K562 (cell line): ENCODE measurements around the gene ORC4. TPM values are rescaled to one million over a fixed set of nuclear protein-coding genes. Genes with fewer than 3 reads are reported as not detected.

Experiments
- ATAC-seq: fragments of 200-7000 bp; cut with Tn5 transposase; 3 replicates; pipeline ENCODE4 v1.9.1; 2020; ENCODE audit warnings: moderate library complexity
- BruUV-seq: library from RNA; stranded (reverse); fragments of 400-500 nt; replicated peaks from 2 replicates; lab custom pipeline; 2021; lab: Mats Ljungman, UMichigan
- CTCF ChIA-PET: fragments of 300-600 bp; formaldehyde crosslinking; extraction: SDS; loops from one replicate; lab custom pipeline; 2021; ENCODE audit warnings: low intra/inter-chr PET ratio; lab: Yijun Ruan, JAX
- POLR2A ChIA-PET: fragments of 300-600, 350-650 bp; sonication (Branson Sonifier 250); formaldehyde crosslinking; extraction: SDS; loops from one replicate; lab custom pipeline; 2021; ENCODE audit warnings: antibody characterized with exemption, inconsistent platforms; lab: Yijun Ruan, JAX
- DNase-seq, 4 experiments: peaks; one replicate each; pipeline versions ENCODE4 v3.0.0 to v3.0.0-alpha.2; 2011 to 2018; ENCODE audit warnings: low spot score in 3 of 4, mixed read lengths in 3 of 4; ENCODE audit errors: extremely low read depth in 1 of 4
- FAIRE-seq: peaks from 2 replicates; lab custom pipeline; 2011; peaks lifted over from hg19 to GRCh38; lab: Jason Lieb, UNC
- H2AFZ ChIP-seq: 2 replicates; pipeline ENCODE4 v1.6.0; 2011; ENCODE audit warnings: low read depth, low read length, control low read depth, inconsistent platforms
- H3K27ac ChIP-seq: fragments of 200-600 bp; 3 replicates; pipeline ENCODE4 v1.8.0; 2011; ENCODE audit warnings: low read depth, mild to moderate bottlenecking, control low read depth, inconsistent platforms, low read length, moderate library complexity, mixed read lengths; ENCODE audit errors: extremely low read depth
- H3K27me3 ChIP-seq, 2 experiments: fragments of 300-600 bp in 1 of 2; 2 replicates in 1 of 2; 3 replicates in 1 of 2; pipeline versions ENCODE4 v1.6.0 to v1.8.0; 2011; ENCODE audit warnings: inconsistent platforms in 2 of 2, low read length in 2 of 2, mild to moderate bottlenecking in 1 of 2, mixed read lengths in 1 of 2, moderate library complexity in 1 of 2; ENCODE audit not compliant: control insufficient read depth in 2 of 2, insufficient read depth in 2 of 2
- H3K36me3 ChIP-seq: fragments of 300-600 bp; 3 replicates; pipeline ENCODE4 v1.8.0; 2011; ENCODE audit warnings: mild to moderate bottlenecking, low read length, inconsistent platforms; ENCODE audit not compliant: control insufficient read depth, insufficient read depth
- H3K4me1 ChIP-seq, 2 experiments: fragments of 200-600 bp in 1 of 2; replicated peaks in 1 of 2; 2 replicates in 1 of 2; 3 replicates in 1 of 2; pipeline versions ENCODE4 v1.5.1 to v1.8.0; 2011; ENCODE audit warnings: inconsistent platforms in 2 of 2, low read length in 2 of 2, mild to moderate bottlenecking in 1 of 2, mixed read lengths in 1 of 2, moderate library complexity in 1 of 2; ENCODE audit not compliant: control insufficient read depth in 2 of 2, insufficient read depth in 2 of 2
- H3K4me2 ChIP-seq: 2 replicates; pipeline ENCODE4 v1.6.1; 2011; ENCODE audit warnings: low read length, control low read depth, inconsistent platforms, mixed read lengths; ENCODE audit not compliant: insufficient read depth
- H3K4me3 ChIP-seq: fragments of 200-600 bp; sonication (generic), shearing (Covaris generic); 2 replicates; pipeline ENCODE4 v1.5.1; 2016; ENCODE audit warnings: control low read depth, inconsistent platforms
- H3K79me2 ChIP-seq: fragments of 200-600 bp; 3 replicates; pipeline ENCODE4 v1.8.0; 2011; ENCODE audit warnings: low read length, inconsistent platforms; ENCODE audit not compliant: control insufficient read depth, insufficient read depth
- H3K9ac ChIP-seq, 2 experiments: 2 replicates each; pipeline versions ENCODE4 v1.6.0 to v1.6.1; 2011; ENCODE audit warnings: low read depth in 2 of 2, low read length in 2 of 2, control low read depth in 1 of 2, inconsistent platforms in 1 of 2, mild to moderate bottlenecking in 1 of 2, mixed read lengths in 1 of 2; ENCODE audit not compliant: insufficient read depth in 1 of 2
- H3K9me1 ChIP-seq: one replicate; pipeline ENCODE4 v1.6.0; 2011; ENCODE audit warnings: inconsistent platforms, mild to moderate bottlenecking, low read length, moderate library complexity; ENCODE audit not compliant: control insufficient read depth, insufficient read depth
- H3K9me3 ChIP-seq: replicated peaks from 2 replicates; pipeline ENCODE4 v1.5.1; 2011; ENCODE audit warnings: low read depth, low read length, inconsistent platforms; ENCODE audit not compliant: control insufficient read depth, insufficient read depth
- H4K20me1 ChIP-seq: replicated peaks from 2 replicates; pipeline ENCODE4 v1.6.1; 2011; ENCODE audit warnings: low read length, inconsistent platforms, mixed read lengths; ENCODE audit not compliant: control insufficient read depth, insufficient read depth
- RFX7 ChIP-seq: fragments of 250-450 bp; sonication (Bioruptor Pico); IDR thresholded peaks from 2 replicates; pipeline ENCODE4 v1.5.1; 2021; ENCODE audit warnings: mild to moderate bottlenecking
- SPI1 ChIP-seq: IDR thresholded peaks from 2 replicates; pipeline ENCODE4 v1.6.1; 2011; ENCODE audit warnings: low read depth, low read length, control low read depth, borderline replicate concordance
- TCF15 ChIP-seq: fragments of 250-450 bp; sonication (Bioruptor Pico); IDR thresholded peaks from 2 replicates; pipeline ENCODE4 v1.8.0; 2022; ENCODE audit warnings: moderate library complexity, mild to moderate bottlenecking, inconsistent platforms
- TEAD4 ChIP-seq, 2 experiments: sonication (generic) in 1 of 2; formaldehyde crosslinking in 1 of 2; IDR thresholded peaks; 2 replicates each; pipeline versions ENCODE4 v1.6.1 to v1.8.0; 2012 to 2022; ENCODE audit warnings: borderline replicate concordance in 1 of 2, inconsistent platforms in 1 of 2, low read length in 1 of 2, mild to moderate bottlenecking in 1 of 2, missing genetic modification reagents in 1 of 2
- USF2 ChIP-seq: sonication (generic); formaldehyde crosslinking; IDR thresholded peaks from 2 replicates; pipeline ENCODE4 v1.5.0; 2020; ENCODE audit warnings: missing genetic modification reagents
- WGBS: fragments of 100-300 bp; shearing (Covaris generic); methylation state at CpG from one replicate; pipeline ENCODE4 v1.1.6; 2016; ENCODE audit warnings: low coverage, mixed read lengths; ENCODE audit not compliant: insufficient coverage; ENCODE audit errors: missing lambda C conversion rate; 5-methylcytosine and 5-hydroxymethylcytosine counted together
- in situ Hi-C: fragments of 300-500 bp; cut with MboI; formaldehyde crosslinking; loops from 4 replicates; pipeline ENCODE4 v1.15.0; 2018; ENCODE audit warnings: inconsistent platforms, mixed read lengths
- intact Hi-C: fragments of 100-400 bp; cut with micrococcal nuclease; formaldehyde crosslinking; loops from 2 replicates; pipeline ENCODE4 v1.14.2; 2022
- polyA plus RNA-seq, 8 experiments: library from polyadenylated mRNA; depleted of rRNA in 4 of 8; stranded (reverse) in 5 of 8; unstranded in 3 of 8; fragments of >200 nt; fragmentation: Nextera tagmentation in 2 of 8; fragmentation: Illumina TruSeq in 1 of 8; extraction: Ambion mirVana in 2 of 8; extraction: Trizol in 1 of 8; gene quantifications; 2 replicates each; pipeline versions ENCODE4 v1.2.1 to v1.2.3, GENCODE V29; 2011 to 2014; ENCODE audit warnings: inconsistent platforms in 1 of 8, missing spikeins in 1 of 8
- total RNA-seq, 7 experiments: library from RNA; depleted of rRNA in 6 of 7; stranded (reverse); fragments of >200 nt in 6 of 7; fragmentation: Illumina TruSeq in 2 of 7; extraction: Trizol in 2 of 7; gene quantifications; 2 replicates each; pipeline versions ENCODE4 v1.2.1 to v1.2.3, GENCODE V29; 2011 to 2021; ENCODE audit warnings: low replicate concordance in 1 of 7

Gene ORC4
- total and polyA plus RNA-seq, 9 of the 15 experiments (the other 6 are each of a cell fraction or from before 2014, with no cell fraction given), result 58.6 to 100 (median 70.5) TPM

GRCh38 chr2:148046802-148047201, 26.3 kb upstream of the ORC4 start:
- Histone ChIP-seq H3K4me1 (peaks cover 0 to 6% of the 10 kb centered on the region in 2 experiments; a peak in 1 of 5 replicates), H3K4me3 (no peak overlapping the region), H3K27ac (no peak overlapping the region), H3K9me1 (no peaks in the 10 kb centered on the region), H3K36me3 (no peaks in the 10 kb centered on the region), H4K20me1 (no peaks in the 10 kb centered on the region), H3K9me3 (no peaks in the 10 kb centered on the region), H3K27me3 (no peaks in the 10 kb centered on the region), H3K79me2 (no peaks in the 10 kb centered on the region), H3K9ac (no peak overlapping the region), H2AFZ (no peak overlapping the region), H3K4me2 (no peak overlapping the region)
- intact Hi-C loops (no loop called here), in situ Hi-C loops (no loop called here)
- WGBS, result 45% methylated on average over 1 of the region's 1 CpG
- TF ChIP-seq SPI1, result peak; percentile 50; the same call in 1 of the 2 replicates
- no peak for TF ChIP-seq TCF15
- no peak for TF ChIP-seq TEAD4 (IDR thresholded peaks at IDR 0.05; ENCODE audit: low read length)
- TF ChIP-seq TEAD4 (CRISPR knock-in tag; IDR thresholded peaks at IDR 0.05; ENCODE audit: borderline replicate concordance), result no peak
- TF ChIP-seq USF2 (CRISPR knock-in tag), result no peak
- no peak for TF ChIP-seq RFX7 (CRISPR knock-in tag)
- BruUV-seq, result no TSS peak
- DNase-seq (no peak), ATAC-seq (no peak), FAIRE-seq (no peak)
- POLR2A ChIA-PET, result no interaction called here
- CTCF ChIA-PET, result no interaction called here
